Measurements from ENCODE around the gene CSTPP1.
"Not testable (repeated sequence)": the region's sequence is repeated elsewhere in the genome, so short reads cannot be mapped to it uniquely, and the experiment has no call there.

Gene CSTPP1

GRCh38 chr11:46953093-46953492, 16.5 kb downstream of the CSTPP1 start:
- no peak for DNase-seq (ENCODE audit: low read depth)
- no peak overlapping the region for H3K4me3 ChIP-seq (ENCODE audit: low read length)
- TF ChIP-seq CTCF (conservative IDR thresholded peaks at IDR 0.05; ENCODE audit: low read length), result no peak

DNA sequence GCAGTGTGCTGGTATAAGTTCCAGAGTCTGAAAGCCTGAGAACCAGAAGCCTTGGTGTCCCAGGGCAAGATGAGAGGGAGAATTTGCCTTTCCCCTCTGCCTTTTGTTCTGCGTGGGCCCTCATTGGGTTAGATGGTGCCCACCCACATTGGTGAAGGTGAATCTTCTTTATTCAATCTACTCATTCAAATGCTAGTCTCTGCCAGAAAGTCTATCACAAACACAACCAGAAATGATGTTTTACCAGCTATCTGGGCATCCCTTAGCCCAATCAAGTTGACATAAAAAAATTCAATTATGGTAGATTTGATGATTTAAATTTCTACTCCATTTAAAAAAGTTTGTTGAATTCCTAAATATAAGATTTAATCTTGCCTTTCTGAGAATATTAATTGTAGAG, 22.2 kb downstream of the CSTPP1 start:
- DNase-seq (ENCODE audit: low read depth), result no peak
- TF ChIP-seq CTCF (conservative IDR thresholded peaks at IDR 0.05; ENCODE audit: low read length), result no peak

GRCh38 chr11:46961041-46961440, 24.5 kb downstream of the CSTPP1 start:
- H3K4me3 ChIP-seq (ENCODE audit: low read length), result no peak overlapping the region
- TF ChIP-seq CTCF (conservative IDR thresholded peaks at IDR 0.05; ENCODE audit: low read length), result no peak
- no peak for DNase-seq (ENCODE audit: low read depth)

More for the DNA sequence above, 22.2 kb downstream of the CSTPP1 start:
- no peak overlapping the region for H3K4me3 ChIP-seq (ENCODE audit: low read length)

GRCh38 chr11:46961886-46962285, 25.3 kb downstream of the CSTPP1 start:
- H3K4me3 ChIP-seq (ENCODE audit: low read length); DNase-seq (ENCODE audit: low read depth): not testable (repeated sequence)

DNA sequence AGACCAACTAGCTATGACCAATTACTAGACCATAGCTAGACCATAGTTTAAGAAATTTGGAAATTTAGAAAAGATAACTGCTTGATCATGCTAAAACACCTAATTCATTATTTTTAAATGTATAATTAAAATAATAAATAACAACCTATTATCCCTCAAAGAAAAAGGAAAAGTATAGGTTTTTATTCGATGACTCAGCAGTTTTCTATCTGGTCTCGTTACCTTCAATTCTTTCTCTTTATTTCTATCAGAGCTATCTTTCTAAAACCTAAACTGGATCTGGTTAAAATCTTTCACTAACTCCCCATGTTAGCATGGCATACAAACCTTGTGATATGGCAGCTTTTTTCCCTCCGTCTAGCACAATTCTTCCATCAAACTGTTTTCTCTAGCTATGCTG, 27.3 kb downstream of the CSTPP1 start:
- H3K4me3 ChIP-seq (ENCODE audit: low read length), result no peak overlapping the region
- DNase-seq (ENCODE audit: low read depth), result no peak
- TF ChIP-seq CTCF (conservative IDR thresholded peaks at IDR 0.05; ENCODE audit: low read length), result no peak

DNA sequence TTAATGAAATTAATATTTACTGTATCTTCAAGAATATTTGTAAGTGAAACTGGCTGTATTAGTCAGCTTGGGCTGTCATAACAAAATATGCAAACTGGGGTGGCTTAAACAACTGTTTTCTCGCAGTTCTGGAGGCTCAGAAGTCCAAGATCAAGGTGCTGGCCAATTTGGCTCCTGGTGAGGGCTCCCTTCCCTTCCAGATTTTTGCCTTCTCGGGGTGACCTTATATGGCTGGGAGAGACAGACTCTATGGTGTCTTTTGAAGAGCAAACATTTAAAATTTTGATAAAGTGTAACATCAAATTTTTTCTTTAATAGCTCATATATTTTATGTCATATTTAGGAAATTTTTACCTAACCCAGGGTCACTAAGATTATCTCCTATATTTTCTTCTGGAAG, 30.2 kb downstream of the CSTPP1 start:
- DNase-seq (ENCODE audit: low read depth), result no peak
- TF ChIP-seq CTCF (conservative IDR thresholded peaks at IDR 0.05; ENCODE audit: low read length), result no peak
- no peak overlapping the region for H3K4me3 ChIP-seq (ENCODE audit: low read length)

GRCh38 chr11:46967962-46968361, 31.4 kb downstream of the CSTPP1 start:
- no peak overlapping the region for H3K4me3 ChIP-seq (ENCODE audit: low read length)
- no peak for DNase-seq (ENCODE audit: low read depth)
- TF ChIP-seq CTCF (conservative IDR thresholded peaks at IDR 0.05; ENCODE audit: low read length), result no peak

DNA sequence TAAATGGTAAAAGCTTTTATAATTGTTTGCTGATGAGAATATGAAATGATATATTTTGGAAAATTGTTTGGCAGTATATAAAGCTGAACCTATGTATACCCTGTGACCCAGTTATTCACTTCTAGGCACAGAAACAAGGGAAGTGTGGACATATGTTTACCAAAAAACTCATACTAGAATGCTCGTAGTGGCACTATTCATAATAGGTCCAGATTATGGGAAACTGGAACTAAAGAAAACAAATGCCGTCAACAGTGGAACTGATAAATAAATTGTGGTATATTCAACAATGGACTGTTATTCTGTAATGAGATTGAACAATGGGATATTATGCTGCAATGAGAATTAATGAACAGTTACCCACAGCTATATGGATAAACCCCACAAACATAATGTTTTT, 32.8 kb downstream of the CSTPP1 start:
- H3K4me3 ChIP-seq (ENCODE audit: low read length), result no peak overlapping the region
- no peak for TF ChIP-seq CTCF (conservative IDR thresholded peaks at IDR 0.05; ENCODE audit: low read length)
- no peak for DNase-seq (ENCODE audit: low read depth)

Measured in AG10803 (cell line).